GM13976 (cell line): Measurements from ENCODE around the gene HOXA5.

Experiments
- DNase-seq: peaks from one replicate; pipeline ENCODE4 v3.0.0; 2012; ENCODE audit warnings: low spot score
- in situ Hi-C: fragments of 300-500 bp; cut with MboI; formaldehyde crosslinking; loops from one replicate; pipeline ENCODE4 v1.12.0; 2022; ENCODE audit warnings: low sequenced_read_pairs, mixed read lengths, inconsistent platforms; ENCODE audit not compliant: unreplicated experiment
- TF ChIP-seq, protein P1 (sequence below): IDR thresholded peaks from 2 replicates; pipeline ENCODE4 v1.5.1; 2012; ENCODE audit warnings: borderline replicate concordance, mild to moderate bottlenecking; ENCODE audit not compliant: insufficient read depth; ENCODE audit errors: extremely low read depth, missing control alignments, control extremely low read depth

Gene HOXA5

DNA sequence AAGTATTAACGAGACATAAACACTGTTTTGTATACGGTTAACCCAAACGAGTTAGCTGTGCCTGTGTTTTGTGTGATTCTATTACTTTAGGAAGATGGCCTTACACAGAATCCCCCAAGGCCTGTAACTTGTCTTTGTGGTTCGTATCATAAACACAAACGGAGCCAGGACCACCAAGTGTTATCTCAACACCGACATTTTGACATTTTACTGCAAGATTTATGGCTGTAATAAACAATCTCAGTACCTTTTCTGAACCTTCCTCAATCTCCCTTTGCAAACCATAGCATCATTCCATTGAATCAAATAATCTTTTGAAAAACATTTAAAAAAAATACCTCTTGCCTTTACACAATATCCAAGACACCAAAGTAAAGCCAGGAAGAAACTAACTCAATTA, 10.5 kb downstream of the HOXA5 start:
- TF ChIP-seq, protein P1, sequence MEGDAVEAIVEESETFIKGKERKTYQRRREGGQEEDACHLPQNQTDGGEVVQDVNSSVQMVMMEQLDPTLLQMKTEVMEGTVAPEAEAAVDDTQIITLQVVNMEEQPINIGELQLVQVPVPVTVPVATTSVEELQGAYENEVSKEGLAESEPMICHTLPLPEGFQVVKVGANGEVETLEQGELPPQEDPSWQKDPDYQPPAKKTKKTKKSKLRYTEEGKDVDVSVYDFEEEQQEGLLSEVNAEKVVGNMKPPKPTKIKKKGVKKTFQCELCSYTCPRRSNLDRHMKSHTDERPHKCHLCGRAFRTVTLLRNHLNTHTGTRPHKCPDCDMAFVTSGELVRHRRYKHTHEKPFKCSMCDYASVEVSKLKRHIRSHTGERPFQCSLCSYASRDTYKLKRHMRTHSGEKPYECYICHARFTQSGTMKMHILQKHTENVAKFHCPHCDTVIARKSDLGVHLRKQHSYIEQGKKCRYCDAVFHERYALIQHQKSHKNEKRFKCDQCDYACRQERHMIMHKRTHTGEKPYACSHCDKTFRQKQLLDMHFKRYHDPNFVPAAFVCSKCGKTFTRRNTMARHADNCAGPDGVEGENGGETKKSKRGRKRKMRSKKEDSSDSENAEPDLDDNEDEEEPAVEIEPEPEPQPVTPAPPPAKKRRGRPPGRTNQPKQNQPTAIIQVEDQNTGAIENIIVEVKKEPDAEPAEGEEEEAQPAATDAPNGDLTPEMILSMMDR, result no peak
- in situ Hi-C loops, result no loop called here
- DNase-seq, result no peak

DNA sequence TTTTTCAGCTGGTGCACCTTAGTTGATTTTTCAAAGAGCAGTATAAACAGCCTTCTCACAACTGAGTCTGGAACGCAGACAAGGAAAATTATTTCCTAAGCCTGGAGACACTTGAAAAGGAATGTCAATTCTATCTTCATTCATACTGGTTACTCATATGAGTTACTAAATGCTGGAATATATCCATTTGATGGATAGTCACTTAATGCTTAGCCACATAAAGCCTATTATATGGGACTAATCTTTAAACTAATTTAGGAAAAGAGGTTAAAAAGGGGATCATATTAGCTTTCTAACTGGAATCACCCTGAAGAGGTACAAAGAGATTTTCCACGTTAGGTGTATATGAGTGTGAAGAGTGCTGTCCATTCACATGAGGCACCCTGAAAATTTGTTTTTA, 11.3 kb downstream of the HOXA5 start:
- no peak for DNase-seq
- in situ Hi-C loops, result no loop called here
- TF ChIP-seq, protein P1, result no peak

DNA sequence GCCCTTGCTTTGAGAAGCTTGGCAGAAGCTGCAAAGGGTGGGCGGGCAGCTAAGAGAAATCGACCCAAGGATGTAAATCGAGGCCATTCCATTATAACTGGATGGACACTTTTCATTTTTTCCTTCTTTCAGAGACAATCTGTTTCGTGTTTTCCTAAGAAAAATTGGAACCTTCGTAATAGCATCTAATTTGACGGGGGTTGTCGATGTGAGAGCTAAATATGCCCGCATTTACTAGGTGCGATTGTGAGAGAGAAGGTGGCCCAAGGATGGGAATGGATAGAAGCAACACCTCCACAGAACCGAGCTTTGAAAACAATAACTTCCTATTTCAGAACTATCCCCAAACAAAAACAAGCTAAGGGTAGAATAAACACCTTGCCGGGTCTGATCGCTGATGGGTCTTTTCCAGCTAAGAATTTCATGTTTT, 12.1 kb downstream of the HOXA5 start:
- TF ChIP-seq, protein P1, result no peak
- no peak for DNase-seq
- in situ Hi-C loops, result no loop called here

DNA sequence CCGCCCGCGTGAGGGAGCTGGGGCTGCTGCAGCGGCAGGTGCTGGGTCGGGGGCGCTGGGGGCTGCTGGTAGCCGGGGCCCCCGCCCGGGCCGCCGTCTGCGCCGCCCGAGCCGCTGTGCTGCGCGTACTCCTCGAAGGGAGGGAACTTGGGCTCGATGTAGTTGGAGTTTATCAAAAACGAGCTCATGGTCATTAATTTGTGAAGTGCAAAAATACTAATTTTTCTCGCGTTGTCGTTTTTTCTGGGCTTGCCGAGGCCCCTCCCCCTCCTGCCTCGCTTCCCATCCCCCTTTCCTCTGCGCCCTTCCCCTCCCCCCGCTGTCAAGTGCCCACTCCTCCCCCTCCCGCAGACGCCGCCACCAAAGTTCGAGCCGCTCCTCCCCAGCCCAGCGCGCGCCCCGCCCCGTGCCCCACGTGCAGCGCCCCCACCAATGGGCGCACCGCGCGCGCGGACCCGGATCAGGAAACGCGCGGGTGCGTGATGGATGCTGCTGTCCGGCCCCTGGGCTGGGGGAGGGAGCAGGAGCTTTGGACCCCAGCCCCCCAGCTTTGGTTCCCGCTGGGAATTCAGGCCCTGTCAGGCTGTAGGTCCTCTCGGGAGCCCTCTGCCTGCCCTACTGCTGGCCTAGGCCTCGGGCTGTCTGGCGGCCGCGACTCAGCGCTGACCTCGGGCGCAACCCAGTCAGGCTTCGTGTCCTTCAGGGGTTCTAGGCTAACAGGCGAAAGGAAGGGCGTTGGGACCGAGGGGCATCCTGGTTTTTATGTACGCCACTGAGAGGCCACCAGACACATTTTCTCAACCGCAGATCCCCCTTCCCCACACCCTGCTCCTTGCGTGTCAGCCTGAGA, 12.7 kb downstream of the HOXA5 start, which contains the start of gene HOXA4:
TSS of gene HOXA4 (minus strand) at position 218 of the 850 bp plus-strand sequence. CDS start at position 194, 24 bp downstream.
- DNase-seq, result peak; percentile 67
- in situ Hi-C loops, result no loop called here
- TF ChIP-seq, protein P1, result no peak

DNA sequence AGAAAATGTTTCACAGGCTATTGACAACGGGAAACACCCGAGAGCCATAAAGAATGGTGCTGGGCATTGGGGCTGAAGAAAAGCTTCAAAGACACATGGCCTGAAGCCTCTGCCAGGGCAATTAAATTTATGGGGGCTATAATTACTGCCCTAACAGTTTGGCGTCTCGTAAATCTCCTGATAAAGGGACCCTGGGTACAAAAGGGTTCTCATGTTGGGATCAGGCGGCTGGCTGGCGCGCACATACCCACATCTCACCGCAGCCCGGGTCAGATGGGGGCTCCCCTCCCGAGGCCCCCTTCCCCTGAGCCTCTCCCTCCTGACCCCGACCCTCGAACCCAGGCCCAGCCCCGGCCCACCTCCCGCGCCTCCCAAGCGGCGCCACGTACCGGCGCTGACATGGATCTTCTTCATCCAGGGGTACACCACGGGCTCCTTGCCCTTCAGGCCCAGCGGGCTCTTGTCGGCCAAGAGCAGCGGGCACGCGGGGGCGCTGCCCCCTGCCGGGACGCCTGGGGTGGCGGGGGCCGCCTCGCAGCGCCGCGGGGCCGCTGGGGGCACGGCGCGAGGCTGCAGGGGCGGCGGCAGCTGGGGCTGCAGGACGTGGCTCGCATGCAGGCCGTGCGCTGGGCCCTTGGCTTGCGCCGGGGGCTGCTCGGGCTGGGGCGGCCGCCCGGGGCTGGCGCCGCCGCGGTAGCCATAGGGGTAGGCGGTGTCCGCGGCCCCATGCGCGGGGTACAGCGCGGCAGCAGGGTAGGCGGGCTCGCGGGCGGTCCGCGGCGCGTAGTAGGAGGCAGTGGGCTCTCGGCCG, 13.5 kb downstream of the HOXA5 start:
- TF ChIP-seq, protein P1, result no peak
- no peak for DNase-seq
- in situ Hi-C loops, result no loop called here
